H9 (cell line): ENCODE data around the gene VPS26B. TPM values are rescaled to one million over a fixed set of nuclear protein-coding genes. Genes with fewer than 3 reads are reported as not detected.

Experiments used
- DNase-seq: peaks from one replicate; pipeline ENCODE4 v3.0.0-alpha.2; 2017
- H2AFZ ChIP-seq: one replicate; pipeline ENCODE4 v1.6.1; 2013; ENCODE audit warnings: mild to moderate bottlenecking, low read length, control low read depth, moderate library complexity
- H2AK5ac ChIP-seq: 2 replicates; pipeline ENCODE4 v1.6.1; 2013; ENCODE audit warnings: low read length, control low read depth, mixed read lengths; ENCODE audit not compliant: insufficient read length
- H2BK120ac ChIP-seq: one replicate; pipeline ENCODE4 v1.6.1; 2013; ENCODE audit warnings: low read depth, mild to moderate bottlenecking, low read length, control low read depth, inconsistent platforms; ENCODE audit not compliant: poor library complexity, severe bottlenecking
- H2BK12ac ChIP-seq: 2 replicates; pipeline ENCODE4 v1.6.1; 2013; ENCODE audit warnings: low read length, control low read depth, mixed read lengths, low read depth; ENCODE audit not compliant: insufficient read length
- H2BK15ac ChIP-seq: 2 replicates; pipeline ENCODE4 v1.6.1; 2013; ENCODE audit warnings: low read depth, low read length, control low read depth
- H2BK20ac ChIP-seq: one replicate; pipeline ENCODE4 v1.6.1; 2013; ENCODE audit warnings: low read depth, mild to moderate bottlenecking, low read length, control low read depth, inconsistent platforms; ENCODE audit not compliant: poor library complexity, severe bottlenecking
- H2BK5ac ChIP-seq: 2 replicates; pipeline ENCODE4 v1.6.1; 2013; ENCODE audit warnings: low read length, control low read depth, mixed read lengths; ENCODE audit not compliant: insufficient read length
- H3K14ac ChIP-seq: 2 replicates; pipeline ENCODE4 v1.6.1; 2013; ENCODE audit warnings: low read length, control low read depth; ENCODE audit not compliant: insufficient read depth
- H3K18ac ChIP-seq: 2 replicates; pipeline ENCODE4 v1.6.1; 2013; ENCODE audit warnings: low read depth, mild to moderate bottlenecking, mixed read lengths, low read length, control low read depth; ENCODE audit not compliant: insufficient read length
- H3K23ac ChIP-seq: 2 replicates; pipeline ENCODE4 v1.6.1; 2013; ENCODE audit warnings: low read length, control low read depth, mixed read lengths, low read depth; ENCODE audit not compliant: insufficient read length
- H3K23me2 ChIP-seq: 2 replicates; pipeline ENCODE4 v1.6.1; 2013; ENCODE audit warnings: low read depth, mild to moderate bottlenecking, mixed read lengths, low read length, control low read depth; ENCODE audit not compliant: insufficient read length, poor library complexity, severe bottlenecking
- H3K27ac ChIP-seq: 2 replicates; pipeline ENCODE4 v1.5.1; 2013; ENCODE audit warnings: low read length, control low read depth, mixed read lengths, low read depth; ENCODE audit not compliant: insufficient read length
- H3K27me3 ChIP-seq: 2 replicates; pipeline ENCODE4 v1.6.1; 2013; ENCODE audit warnings: low read length, control low read depth, inconsistent platforms; ENCODE audit not compliant: insufficient read depth
- H3K4ac ChIP-seq: 2 replicates; pipeline ENCODE4 v1.6.1; 2013; ENCODE audit warnings: low read depth, mild to moderate bottlenecking, control low read depth, inconsistent platforms, low read length, moderate library complexity
- H3K4me1 ChIP-seq: 2 replicates; pipeline ENCODE4 v1.6.1; 2013; ENCODE audit warnings: low read length, control low read depth, inconsistent platforms; ENCODE audit not compliant: insufficient read depth
- H3K4me2 ChIP-seq: 2 replicates; pipeline ENCODE4 v1.6.1; 2013; ENCODE audit warnings: low read length, control low read depth, mixed read lengths; ENCODE audit not compliant: insufficient read length, insufficient read depth
- H3K56ac ChIP-seq: 2 replicates; pipeline ENCODE4 v1.6.1; 2013; ENCODE audit warnings: low read depth, mild to moderate bottlenecking, mixed read lengths, low read length, control low read depth; ENCODE audit not compliant: insufficient read length
- H3K79me1 ChIP-seq: 2 replicates; pipeline ENCODE4 v1.6.1; 2013; ENCODE audit warnings: low read depth, mild to moderate bottlenecking, moderate library complexity, low read length, control low read depth, inconsistent platforms; ENCODE audit not compliant: insufficient read depth, poor library complexity, severe bottlenecking
- H3K79me2 ChIP-seq: 2 replicates; pipeline ENCODE4 v1.6.1; 2013; ENCODE audit warnings: low read length, control low read depth, inconsistent platforms; ENCODE audit not compliant: insufficient read depth
- H3K9ac ChIP-seq: 2 replicates; pipeline ENCODE4 v1.6.1; 2013; ENCODE audit warnings: low read length, control low read depth, mixed read lengths; ENCODE audit not compliant: insufficient read length; ENCODE audit errors: extremely low read depth
- H3K9me3 ChIP-seq: one replicate; pipeline ENCODE4 v1.6.1; 2013; ENCODE audit warnings: low read depth, low read length, inconsistent platforms; ENCODE audit not compliant: control insufficient read depth
- H3T11ph ChIP-seq: one replicate; pipeline ENCODE4 v1.6.1; 2013; ENCODE audit warnings: mild to moderate bottlenecking, low read length, control low read depth, inconsistent platforms
- H4K20me1 ChIP-seq: one replicate; pipeline ENCODE4 v1.6.1; 2013; ENCODE audit not compliant: control insufficient read depth, insufficient read length, insufficient read depth
- H4K5ac ChIP-seq: 2 replicates; pipeline ENCODE4 v1.6.1; 2013; ENCODE audit warnings: low read depth, mild to moderate bottlenecking, mixed read lengths, low read length, control low read depth; ENCODE audit not compliant: insufficient read length
- H4K8ac ChIP-seq: replicated peaks from 2 replicates; pipeline ENCODE4 v1.6.1; 2013; ENCODE audit warnings: low read length, control low read depth, mixed read lengths, low read depth; ENCODE audit not compliant: insufficient read length
- H4K91ac ChIP-seq: 2 replicates; pipeline ENCODE4 v1.6.1; 2013; ENCODE audit warnings: low read depth, mild to moderate bottlenecking, moderate library complexity, mixed read lengths, low read length, control low read depth; ENCODE audit not compliant: insufficient read length
- H3K27ac Mint-ChIP-seq, 3 experiments: 2 replicates in 2 of 3; 3 replicates in 1 of 3; pipeline ENCODE4 v1.8.0; 2020 to 2021; ENCODE audit warnings: mixed read lengths in 3 of 3, mild to moderate bottlenecking in 1 of 3, moderate library complexity in 1 of 3
- H3K27me3 Mint-ChIP-seq: 2 replicates; pipeline ENCODE4 v1.8.0; 2021; ENCODE audit warnings: low read depth, mild to moderate bottlenecking, moderate library complexity, mixed read lengths
- H3K36me3 Mint-ChIP-seq, 3 experiments: 2 replicates in 2 of 3; 3 replicates in 1 of 3; pipeline ENCODE4 v1.8.0; 2020 to 2021; ENCODE audit warnings: low read depth in 3 of 3, mixed read lengths in 3 of 3; ENCODE audit not compliant: insufficient read depth in 1 of 3
- H3K4me1 Mint-ChIP-seq, 2 experiments: 2 replicates each; pipeline ENCODE4 v1.8.0; 2020; ENCODE audit warnings: mixed read lengths in 2 of 2
- H3K4me3 Mint-ChIP-seq, 2 experiments: 2 replicates in 1 of 2; 3 replicates in 1 of 2; pipeline ENCODE4 v1.8.0; 2020 to 2021; ENCODE audit warnings: mild to moderate bottlenecking in 2 of 2, mixed read lengths in 2 of 2, moderate library complexity in 1 of 2
- H3K9me3 Mint-ChIP-seq, 2 experiments: 2 replicates in 1 of 2; 3 replicates in 1 of 2; pipeline ENCODE4 v1.8.0; 2020; ENCODE audit warnings: mild to moderate bottlenecking in 2 of 2, mixed read lengths in 2 of 2, moderate library complexity in 1 of 2
- WGBS: extraction: QIAGEN DNeasy Blood & Tissue Kit; methylation state at CpG from one replicate; pipeline ENCODE4 v1.1.7; 2013; ENCODE audit warnings: missing lambda C conversion rate, low lambda C conversion rate, mixed read lengths; ENCODE audit not compliant: insufficient read length; ENCODE audit errors: extremely low coverage; 5-methylcytosine and 5-hydroxymethylcytosine counted together
- total RNA-seq: library from RNA; stranded (reverse); gene quantifications from 2 replicates; pipeline ENCODE4 v1.2.1, GENCODE V29; 2021
- TF ChIP-seq, protein P1 (sequence below): fragments of 200-600 bp; sonication (generic); conservative IDR thresholded peaks from 3 replicates; pipeline ENCODE4 v1.8.0; 2021; ENCODE audit warnings: antibody characterized with exemption, mild to moderate bottlenecking

Gene VPS26B
- total RNA-seq, 1 experiment from 2014 or later = 27.5 TPM

DNA sequence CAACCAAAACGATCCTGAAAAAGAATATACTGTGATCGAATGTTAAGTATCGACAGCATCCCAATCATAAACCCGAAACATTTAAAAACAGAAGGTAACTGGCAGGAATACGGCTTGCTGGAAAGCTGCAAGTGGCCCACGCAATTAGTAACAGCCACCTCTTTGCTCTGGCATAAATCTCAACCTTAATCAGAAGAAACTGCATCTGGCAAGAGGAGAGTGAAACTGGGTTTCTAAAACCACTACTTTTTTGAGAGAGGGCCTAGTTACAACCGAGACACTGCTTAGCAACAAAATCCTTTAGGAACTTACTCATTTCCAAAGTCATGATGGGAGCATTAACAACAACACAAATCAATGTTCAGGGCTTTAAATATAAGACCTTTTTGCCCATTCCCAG is 8.6 kb upstream of the VPS26B start:
- Histone ChIP-seq H2BK15ac (no peak overlapping the region), H3K56ac (no peak overlapping the region), H2BK5ac (no peak overlapping the region), H3K9me3 (no peaks in the 10 kb centered on the region), H4K20me1 (no peaks in the 10 kb centered on the region), H3K18ac (no peak overlapping the region), H3K23ac (no peak overlapping the region), H4K5ac (no peak overlapping the region), H3K79me1 (peaks cover 8% of the 10 kb centered on the region), H2BK120ac (no peak overlapping the region), H2BK20ac (no peak overlapping the region), H3K14ac (no peak overlapping the region), H4K91ac (no peak overlapping the region), H3K4me2 (no peak overlapping the region), H3T11ph (no peak overlapping the region), H2BK12ac (no peak overlapping the region), H3K27me3 (no peaks in the 10 kb centered on the region), H3K79me2 (peaks cover 5% of the 10 kb centered on the region; the same call in 1 of the 2 replicates), H4K8ac (no peak overlapping the region), H2AK5ac (no peak overlapping the region), H3K4me1 (no peaks in the 10 kb centered on the region), H3K9ac (no peak overlapping the region), H3K4ac (no peak overlapping the region), H2AFZ (no peak overlapping the region), H3K27ac (no peak overlapping the region), H3K23me2 (no peaks in the 10 kb centered on the region)
- no CpG with 5 or more reads among the region's 7 CpGs for WGBS
- Mint-ChIP-seq H3K27ac (no peak overlapping the region), H3K27me3 (no peaks in the 10 kb centered on the region), H3K4me1 (no peaks in the 10 kb centered on the region), H3K4me3 (no peak overlapping the region), H3K9me3 (no peaks in the 10 kb centered on the region), H3K36me3 (peaks cover 11 to 70% (median 46%) of the 10 kb centered on the region in 3 experiments; a peak in 6 of 7 replicates)
- no peak for DNase-seq
- TF ChIP-seq, protein P1, sequence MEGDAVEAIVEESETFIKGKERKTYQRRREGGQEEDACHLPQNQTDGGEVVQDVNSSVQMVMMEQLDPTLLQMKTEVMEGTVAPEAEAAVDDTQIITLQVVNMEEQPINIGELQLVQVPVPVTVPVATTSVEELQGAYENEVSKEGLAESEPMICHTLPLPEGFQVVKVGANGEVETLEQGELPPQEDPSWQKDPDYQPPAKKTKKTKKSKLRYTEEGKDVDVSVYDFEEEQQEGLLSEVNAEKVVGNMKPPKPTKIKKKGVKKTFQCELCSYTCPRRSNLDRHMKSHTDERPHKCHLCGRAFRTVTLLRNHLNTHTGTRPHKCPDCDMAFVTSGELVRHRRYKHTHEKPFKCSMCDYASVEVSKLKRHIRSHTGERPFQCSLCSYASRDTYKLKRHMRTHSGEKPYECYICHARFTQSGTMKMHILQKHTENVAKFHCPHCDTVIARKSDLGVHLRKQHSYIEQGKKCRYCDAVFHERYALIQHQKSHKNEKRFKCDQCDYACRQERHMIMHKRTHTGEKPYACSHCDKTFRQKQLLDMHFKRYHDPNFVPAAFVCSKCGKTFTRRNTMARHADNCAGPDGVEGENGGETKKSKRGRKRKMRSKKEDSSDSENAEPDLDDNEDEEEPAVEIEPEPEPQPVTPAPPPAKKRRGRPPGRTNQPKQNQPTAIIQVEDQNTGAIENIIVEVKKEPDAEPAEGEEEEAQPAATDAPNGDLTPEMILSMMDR = no peak
